K562 (cell line): ENCODE results near the gene CACNA2D2. TPM values are rescaled to one million over a fixed set of nuclear protein-coding genes. Genes with fewer than 3 reads are reported as not detected.
A peak's percentile ranks its signal among the peaks of the same experiment; 100 is the strongest.

Experiments
- ATAC-seq: fragments of 200-7000 bp; cut with Tn5 transposase; 3 replicates; pipeline ENCODE4 v1.9.1; 2020; ENCODE audit warnings: moderate library complexity
- BruUV-seq: library from RNA; stranded (reverse); fragments of 400-500 nt; replicated peaks from 2 replicates; lab custom pipeline; 2021; lab: Mats Ljungman, UMichigan
- CTCF ChIA-PET: fragments of 300-600 bp; formaldehyde crosslinking; extraction: SDS; loops from one replicate; lab custom pipeline; 2021; ENCODE audit warnings: low intra/inter-chr PET ratio; lab: Yijun Ruan, JAX
- POLR2A ChIA-PET: fragments of 300-600, 350-650 bp; sonication (Branson Sonifier 250); formaldehyde crosslinking; extraction: SDS; loops from one replicate; lab custom pipeline; 2021; ENCODE audit warnings: antibody characterized with exemption, inconsistent platforms; lab: Yijun Ruan, JAX
- DNase-seq, 4 experiments: peaks; one replicate each; pipeline versions ENCODE4 v3.0.0 to v3.0.0-alpha.2; 2011 to 2018; ENCODE audit warnings: low spot score in 3 of 4, mixed read lengths in 3 of 4; ENCODE audit errors: extremely low read depth in 1 of 4
- FAIRE-seq: peaks from 2 replicates; lab custom pipeline; 2011; peaks lifted over from hg19 to GRCh38; lab: Jason Lieb, UNC
- H2AFZ ChIP-seq: 2 replicates; pipeline ENCODE4 v1.6.0; 2011; ENCODE audit warnings: low read depth, low read length, control low read depth, inconsistent platforms
- H3K27ac ChIP-seq: fragments of 200-600 bp; 3 replicates; pipeline ENCODE4 v1.8.0; 2011; ENCODE audit warnings: low read depth, mild to moderate bottlenecking, control low read depth, inconsistent platforms, low read length, moderate library complexity, mixed read lengths; ENCODE audit errors: extremely low read depth
- H3K27me3 ChIP-seq, 2 experiments: fragments of 300-600 bp in 1 of 2; 2 replicates in 1 of 2; 3 replicates in 1 of 2; pipeline versions ENCODE4 v1.6.0 to v1.8.0; 2011; ENCODE audit warnings: inconsistent platforms in 2 of 2, low read length in 2 of 2, mild to moderate bottlenecking in 1 of 2, mixed read lengths in 1 of 2, moderate library complexity in 1 of 2; ENCODE audit not compliant: control insufficient read depth in 2 of 2, insufficient read depth in 2 of 2
- H3K36me3 ChIP-seq: fragments of 300-600 bp; 3 replicates; pipeline ENCODE4 v1.8.0; 2011; ENCODE audit warnings: mild to moderate bottlenecking, low read length, inconsistent platforms; ENCODE audit not compliant: control insufficient read depth, insufficient read depth
- H3K4me1 ChIP-seq, 2 experiments: fragments of 200-600 bp in 1 of 2; replicated peaks in 1 of 2; 2 replicates in 1 of 2; 3 replicates in 1 of 2; pipeline versions ENCODE4 v1.5.1 to v1.8.0; 2011; ENCODE audit warnings: inconsistent platforms in 2 of 2, low read length in 2 of 2, mild to moderate bottlenecking in 1 of 2, mixed read lengths in 1 of 2, moderate library complexity in 1 of 2; ENCODE audit not compliant: control insufficient read depth in 2 of 2, insufficient read depth in 2 of 2
- H3K4me2 ChIP-seq: 2 replicates; pipeline ENCODE4 v1.6.1; 2011; ENCODE audit warnings: low read length, control low read depth, inconsistent platforms, mixed read lengths; ENCODE audit not compliant: insufficient read depth
- H3K4me3 ChIP-seq: fragments of 200-600 bp; sonication (generic), shearing (Covaris generic); 2 replicates; pipeline ENCODE4 v1.5.1; 2016; ENCODE audit warnings: control low read depth, inconsistent platforms
- H3K79me2 ChIP-seq: fragments of 200-600 bp; 3 replicates; pipeline ENCODE4 v1.8.0; 2011; ENCODE audit warnings: low read length, inconsistent platforms; ENCODE audit not compliant: control insufficient read depth, insufficient read depth
- H3K9ac ChIP-seq, 2 experiments: 2 replicates each; pipeline versions ENCODE4 v1.6.0 to v1.6.1; 2011; ENCODE audit warnings: low read depth in 2 of 2, low read length in 2 of 2, control low read depth in 1 of 2, inconsistent platforms in 1 of 2, mild to moderate bottlenecking in 1 of 2, mixed read lengths in 1 of 2; ENCODE audit not compliant: insufficient read depth in 1 of 2
- H3K9me1 ChIP-seq: one replicate; pipeline ENCODE4 v1.6.0; 2011; ENCODE audit warnings: inconsistent platforms, mild to moderate bottlenecking, low read length, moderate library complexity; ENCODE audit not compliant: control insufficient read depth, insufficient read depth
- H3K9me3 ChIP-seq: replicated peaks from 2 replicates; pipeline ENCODE4 v1.5.1; 2011; ENCODE audit warnings: low read depth, low read length, inconsistent platforms; ENCODE audit not compliant: control insufficient read depth, insufficient read depth
- H4K20me1 ChIP-seq: replicated peaks from 2 replicates; pipeline ENCODE4 v1.6.1; 2011; ENCODE audit warnings: low read length, inconsistent platforms, mixed read lengths; ENCODE audit not compliant: control insufficient read depth, insufficient read depth
- BCLAF1 ChIP-seq, 2 experiments: fragments of 450-650 bp in 1 of 2; IDR thresholded peaks; 2 replicates each; pipeline ENCODE4 v1.6.1; 2011 to 2017; ENCODE audit warnings: low read depth in 2 of 2, antibody characterized with exemption in 1 of 2, borderline replicate concordance in 1 of 2, low read length in 1 of 2, mild to moderate bottlenecking in 1 of 2, mixed read lengths in 1 of 2; ENCODE audit not compliant: control insufficient read depth in 1 of 2
- CREB5 ChIP-seq: fragments of 250-450 bp; sonication (Bioruptor Pico); IDR thresholded peaks from 2 replicates; pipeline ENCODE4 v1.5.0; 2020; ENCODE audit warnings: mild to moderate bottlenecking
- ILF3 ChIP-seq: fragments of 450-650 bp; IDR thresholded peaks from 2 replicates; pipeline ENCODE4 v1.6.1; 2018; ENCODE audit warnings: antibody characterized with exemption, mild to moderate bottlenecking, moderate library complexity, borderline replicate concordance
- KLF1 ChIP-seq: fragments of 450-650 bp; IDR thresholded peaks from 2 replicates; pipeline ENCODE4 v1.6.1; 2016; ENCODE audit warnings: missing genetic modification characterization, missing compliant biosample characterization
- TARDBP ChIP-seq: fragments of 450-650 bp; IDR thresholded peaks from 2 replicates; pipeline ENCODE4 v1.6.1; 2016
- ZNF263 ChIP-seq: sonication (generic); formaldehyde crosslinking; IDR thresholded peaks from 2 replicates; pipeline ENCODE4 v1.8.0; 2022; ENCODE audit warnings: mild to moderate bottlenecking, missing genetic modification reagents, borderline replicate concordance
- ZNF584 ChIP-seq: fragments of 200-800 bp; sonication (Bioruptor generic); IDR thresholded peaks from 2 replicates; pipeline ENCODE4 v1.6.1; 2016; ENCODE audit warnings: low read depth, mild to moderate bottlenecking, missing genetic modification characterization, missing compliant biosample characterization
- WGBS: fragments of 100-300 bp; shearing (Covaris generic); methylation state at CpG from one replicate; pipeline ENCODE4 v1.1.6; 2016; ENCODE audit warnings: low coverage, mixed read lengths; ENCODE audit not compliant: insufficient coverage; ENCODE audit errors: missing lambda C conversion rate; 5-methylcytosine and 5-hydroxymethylcytosine counted together
- in situ Hi-C: fragments of 300-500 bp; cut with MboI; formaldehyde crosslinking; loops from 4 replicates; pipeline ENCODE4 v1.15.0; 2018; ENCODE audit warnings: inconsistent platforms, mixed read lengths
- intact Hi-C: fragments of 100-400 bp; cut with micrococcal nuclease; formaldehyde crosslinking; loops from 2 replicates; pipeline ENCODE4 v1.14.2; 2022
- polyA plus RNA-seq, 8 experiments: library from polyadenylated mRNA; depleted of rRNA in 4 of 8; stranded (reverse) in 5 of 8; unstranded in 3 of 8; fragments of >200 nt; fragmentation: Nextera tagmentation in 2 of 8; fragmentation: Illumina TruSeq in 1 of 8; extraction: Ambion mirVana in 2 of 8; extraction: Trizol in 1 of 8; gene quantifications; 2 replicates each; pipeline versions ENCODE4 v1.2.1 to v1.2.3, GENCODE V29; 2011 to 2014; ENCODE audit warnings: inconsistent platforms in 1 of 8, missing spikeins in 1 of 8
- total RNA-seq, 7 experiments: library from RNA; depleted of rRNA in 6 of 7; stranded (reverse); fragments of >200 nt in 6 of 7; fragmentation: Illumina TruSeq in 2 of 7; extraction: Trizol in 2 of 7; gene quantifications; 2 replicates each; pipeline versions ENCODE4 v1.2.1 to v1.2.3, GENCODE V29; 2011 to 2021; ENCODE audit warnings: low replicate concordance in 1 of 7

The CACNA2D2 gene
- total and polyA plus RNA-seq, 9 of the 15 experiments (the other 6 are each of a cell fraction or from before 2014, with no cell fraction given), result 0.11 to 0.58 (median 0.36) TPM; not detected in 2

- TF ChIP-seq BCLAF1 (IDR thresholded peaks at IDR 0.05; ENCODE audit: borderline replicate concordance in 1 of 2, control insufficient read depth in 1 of 2, low read depth in 2 of 2, low read length in 1 of 2) (no peak), KLF1 (no peak), CREB5 (CRISPR knock-in tag) (no peak), TARDBP (no peak)
Measured at GRCh38 chr3:50493086-50493485, 10.3 kb downstream of the CACNA2D2 start (continued).

- DNase-seq (no peak), ATAC-seq (no peak), FAIRE-seq (no peak)
- Histone ChIP-seq H3K4me3 (no peak overlapping the region), H3K27me3 (peaks cover 0 to 7% of the 10 kb centered on the region in 2 experiments; a peak in 1 of 5 replicates), H3K9me1 (no peaks in the 10 kb centered on the region), H3K9me3 (no peaks in the 10 kb centered on the region), H3K36me3 (no peaks in the 10 kb centered on the region), H2AFZ (no peak overlapping the region), H3K27ac (no peak overlapping the region), H4K20me1 (no peaks in the 10 kb centered on the region), H3K4me2 (no peak overlapping the region), H3K79me2 (no peaks in the 10 kb centered on the region), H3K9ac (no peak overlapping the region; a peak in 1 of 4 replicates), H3K4me1 (peaks cover 0 to 8% of the 10 kb centered on the region in 2 experiments; a peak in 3 of 5 replicates)
- TF ChIP-seq ILF3 (no peak), ZNF263 (CRISPR knock-in tag) (0 out of 2 replicates have a peak, but pooled peaks have one; percentile 24), ZNF584 (CRISPR knock-in tag) (no peak)
- POLR2A ChIA-PET, result interaction anchor here (0.7 kb wide), 1 partner anchor 134 kb away, joined by 3 read pairs; no protein-coding TSS in a partner anchor
- intact Hi-C loops, result no loop called here
- in situ Hi-C loops, result no loop called here
- no TSS peak for BruUV-seq
- 0% methylated on average over 3 of the region's 5 CpGs for WGBS
- CTCF ChIA-PET, result no interaction called here
Measured at GRCh38 chr3:50491023-50491422, 12.4 kb downstream of the CACNA2D2 start.
